DMS79 (cell line): ENCODE data around the gene ZNF132.
"Not testable (repeated sequence)": the region's sequence is repeated elsewhere in the genome, so short reads cannot be mapped to it uniquely, and the experiment has no call there.

Experiments used
- DNase-seq: peaks from one replicate; lab custom pipeline; 2025; lab: John Stamatoyannopoulos, UW

ZNF132 gene

DNA sequence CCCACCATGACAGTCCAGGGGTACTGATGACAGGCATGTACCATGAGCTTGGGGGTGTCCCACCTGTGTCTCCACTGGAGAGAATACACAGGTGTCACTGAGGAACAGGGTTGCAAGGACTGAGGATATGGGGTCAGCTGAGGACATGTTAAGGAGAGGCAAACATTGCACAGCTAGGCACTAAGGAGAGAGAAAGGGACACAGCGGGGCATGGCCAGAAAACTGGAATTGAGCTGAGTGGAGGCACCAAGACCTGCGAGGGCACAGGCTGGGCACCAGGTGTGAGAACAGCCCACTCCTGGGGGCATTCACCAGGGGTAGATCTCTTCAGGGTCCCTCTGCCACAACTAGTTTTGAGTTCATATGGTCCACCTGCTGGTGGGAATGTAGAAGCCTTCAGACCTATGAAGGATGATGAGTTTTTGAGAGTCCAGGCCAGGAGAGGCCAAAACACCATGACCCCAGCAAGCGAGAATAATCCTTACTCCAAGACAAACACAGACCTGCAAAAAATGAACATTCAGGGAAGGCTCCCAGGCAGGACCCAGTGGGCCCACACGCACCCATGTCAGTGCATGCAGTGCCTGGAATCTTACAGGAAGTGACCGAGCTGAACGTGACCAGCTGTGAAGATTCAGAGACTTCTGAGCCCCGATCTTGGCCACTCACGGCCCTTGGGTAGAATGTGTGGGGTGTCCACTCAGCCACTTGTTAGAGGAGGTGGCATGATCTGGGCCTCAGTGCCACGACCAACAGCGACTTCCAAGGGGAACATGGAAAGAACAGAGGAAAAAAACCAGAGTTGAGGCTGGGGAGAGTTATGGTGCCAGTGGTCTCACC, 32.9 kb downstream of the ZNF132 start:
- DNase-seq: no peak

DNA sequence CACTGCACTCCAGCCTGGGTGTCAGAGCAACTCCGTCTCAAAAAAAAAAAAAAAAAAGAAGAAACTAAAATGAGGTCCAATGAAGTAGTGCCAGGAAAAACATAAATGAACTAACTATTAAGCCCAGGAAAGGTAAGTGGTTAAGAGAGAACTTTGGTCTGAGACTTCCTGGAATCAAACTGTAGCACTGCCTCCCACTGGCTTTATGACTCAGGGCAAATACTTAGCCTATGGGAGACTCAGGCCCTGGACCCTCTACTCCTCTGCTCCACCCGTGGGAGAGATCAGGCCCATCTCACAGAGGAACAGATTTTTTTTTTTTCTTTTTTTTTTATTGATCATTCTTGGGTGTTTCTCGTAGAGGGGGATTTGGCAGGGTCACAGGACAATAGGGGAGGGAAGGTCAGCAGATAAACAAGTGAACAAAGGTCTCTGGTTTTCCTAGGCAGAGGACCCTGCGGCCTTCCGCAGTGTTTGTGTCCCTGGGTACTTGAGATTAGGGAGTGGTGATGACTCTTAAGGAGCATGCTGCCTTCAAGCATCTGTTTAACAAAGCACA, 36.0 kb downstream of the ZNF132 start:
- not testable (repeated sequence) for DNase-seq

DNA sequence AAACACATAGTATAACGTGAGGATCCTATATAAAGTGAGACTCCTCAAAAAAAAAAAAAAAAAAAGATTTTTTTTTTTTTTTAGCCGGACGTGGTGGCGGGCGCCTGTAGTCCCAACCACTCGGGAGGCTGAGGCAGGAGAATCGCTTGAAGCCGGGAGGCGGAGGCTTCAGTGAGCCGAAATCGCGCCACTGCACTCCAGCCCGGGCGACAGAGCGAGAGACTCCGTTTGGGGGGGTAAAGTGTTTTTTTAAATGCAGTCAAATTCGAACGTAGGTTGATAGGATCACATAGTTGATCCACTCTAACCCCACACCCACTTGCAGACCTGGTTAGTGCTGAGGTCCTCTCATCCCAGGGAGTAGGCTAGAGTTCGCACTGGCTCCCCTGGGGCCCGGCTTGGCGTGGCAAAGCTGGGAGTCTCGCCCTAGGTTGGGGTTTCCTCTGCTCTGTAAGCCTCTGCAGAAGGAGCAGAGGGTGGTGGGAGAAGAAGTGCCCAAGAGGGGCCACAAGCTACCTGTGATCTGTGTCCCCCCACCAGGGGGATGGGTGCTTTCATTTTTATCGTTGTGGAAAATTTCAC, 38.0 kb downstream of the ZNF132 start:
- no peak for DNase-seq

DNA sequence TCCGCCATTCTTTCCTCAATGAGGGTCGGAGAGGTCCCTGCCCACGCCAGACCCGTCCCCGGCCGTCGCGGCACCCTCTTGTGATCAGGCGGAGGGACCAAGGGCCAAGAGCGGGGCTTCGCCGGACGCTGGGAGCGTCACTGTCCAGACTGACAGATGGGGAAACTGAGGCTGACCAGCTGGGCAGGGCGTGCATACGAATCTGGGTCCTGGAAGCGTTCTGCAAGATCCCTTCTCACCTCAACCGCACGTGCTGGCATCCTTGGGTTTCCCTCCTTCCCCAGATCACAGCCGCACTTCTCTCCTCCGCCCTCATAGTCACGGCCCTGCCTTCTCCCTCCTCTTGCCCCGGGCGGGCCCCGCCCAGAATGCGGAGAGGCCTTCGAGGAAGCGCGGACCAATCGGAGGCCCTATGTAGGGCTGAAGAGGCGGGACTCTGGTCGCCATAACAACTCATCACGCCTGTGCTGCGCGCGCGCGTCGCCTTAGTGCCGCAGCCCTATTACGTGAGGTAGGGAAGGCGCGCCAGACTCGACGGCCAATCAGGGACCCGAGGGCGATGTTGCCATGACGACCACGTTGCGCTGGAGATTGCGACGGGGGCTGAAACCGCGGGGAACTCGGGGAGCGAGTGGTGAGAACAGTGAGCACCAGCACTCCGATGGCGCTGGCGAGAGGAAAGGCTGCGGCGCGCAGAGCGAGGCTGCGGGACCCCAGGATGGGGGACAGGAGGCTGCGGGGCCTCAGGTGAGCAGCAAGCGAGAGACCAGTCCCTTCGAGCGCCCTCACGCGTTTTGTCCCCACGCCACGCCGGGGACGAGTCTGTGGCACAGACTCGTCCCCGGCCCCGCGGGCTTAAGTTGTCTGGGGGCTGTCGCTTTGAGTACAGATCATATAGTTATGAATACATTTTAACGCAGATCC, 38.8 kb downstream of the ZNF132 start:
- DNase-seq: peak; percentile 98

DNA sequence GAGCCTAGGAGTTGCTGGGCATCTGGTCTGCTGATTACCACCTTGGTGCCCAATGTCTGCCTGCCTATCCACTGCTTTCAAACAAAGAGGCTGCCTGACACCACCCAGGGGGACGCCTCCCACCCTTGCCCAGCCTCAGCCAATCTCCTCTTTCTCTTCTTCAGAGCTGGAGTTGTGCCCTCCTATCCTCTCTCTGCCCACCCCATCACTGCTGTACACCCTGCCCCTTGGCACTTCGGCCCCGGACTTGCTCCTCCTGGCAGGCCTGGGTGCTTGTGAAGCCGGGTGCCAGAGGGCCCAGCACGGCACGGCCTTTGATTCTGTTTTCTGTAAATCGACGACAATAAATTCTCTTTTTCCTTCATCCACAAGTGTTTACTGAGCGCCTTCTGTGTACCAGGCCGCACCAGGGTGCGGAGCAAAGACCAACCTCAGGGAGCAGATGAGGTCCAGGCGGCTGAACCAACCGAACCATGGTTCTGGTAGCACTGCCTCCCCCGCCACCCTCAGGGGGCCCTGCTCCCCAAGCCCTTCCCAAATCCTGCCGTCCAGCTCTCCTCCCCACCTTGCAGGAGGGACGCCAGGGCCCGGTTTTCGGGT, 39.5 kb downstream of the ZNF132 start:
- peak; percentile 57 for DNase-seq

DNA sequence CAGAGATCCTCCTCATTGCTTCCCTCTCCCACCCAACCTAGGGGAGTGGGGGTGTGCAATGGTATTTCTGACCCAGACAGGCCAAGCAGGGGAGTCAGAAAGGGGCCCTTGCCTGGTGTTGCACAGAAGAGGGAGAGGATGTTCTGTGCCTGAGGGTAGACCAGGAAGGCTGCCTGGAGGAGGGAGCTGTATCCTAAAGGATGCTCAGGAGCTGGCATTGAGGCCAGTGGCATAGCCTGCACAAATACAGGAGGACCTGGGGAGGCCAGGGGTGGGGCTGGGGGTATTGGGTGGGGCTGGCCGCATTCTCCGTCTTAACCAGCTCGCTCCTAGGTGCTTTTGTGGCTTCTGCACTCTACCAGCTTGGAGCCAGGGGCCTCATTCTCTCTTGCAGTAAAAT, 40.0 kb downstream of the ZNF132 start:
- no peak for DNase-seq

DNA sequence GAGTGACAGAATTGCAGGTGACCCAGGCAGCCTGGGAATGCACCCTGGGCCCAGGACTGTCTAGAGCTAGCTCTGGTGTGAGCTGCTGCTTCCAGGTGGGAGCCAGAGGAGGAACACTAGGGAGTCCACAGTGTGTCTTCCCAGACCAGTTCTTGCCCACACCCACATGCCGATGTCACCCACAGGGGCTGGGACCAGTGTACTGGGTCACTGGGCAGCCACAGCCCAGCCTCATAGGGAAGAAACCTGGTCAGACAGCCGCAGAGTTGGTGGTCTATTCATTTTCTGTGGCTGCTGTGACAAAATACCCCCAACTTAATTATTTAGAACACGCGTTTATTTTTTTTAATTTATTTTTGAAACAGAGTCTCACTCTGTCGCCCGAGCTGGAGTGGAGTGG, 41.4 kb downstream of the ZNF132 start:
- no peak for DNase-seq

DNA sequence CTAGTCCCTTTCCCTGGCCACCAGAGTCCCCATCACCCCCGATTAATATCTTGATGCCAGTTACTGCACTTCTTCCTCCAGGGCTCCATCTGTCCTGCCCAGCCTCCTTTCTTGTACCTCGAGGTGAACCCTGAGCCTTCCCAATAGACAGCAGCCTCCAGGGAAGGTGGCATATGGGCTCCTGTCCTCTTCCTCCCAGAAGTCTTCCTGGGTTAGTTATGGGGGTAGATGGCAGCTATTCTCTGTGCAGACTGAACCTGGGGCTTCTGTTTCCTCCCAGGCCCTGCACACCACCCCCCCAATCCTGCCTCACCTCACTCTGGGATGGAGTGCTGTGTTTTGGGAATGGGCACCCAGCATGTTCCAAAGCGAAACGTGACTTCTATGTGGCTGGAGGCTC, 41.9 kb downstream of the ZNF132 start:
- DNase-seq: no peak

DNA sequence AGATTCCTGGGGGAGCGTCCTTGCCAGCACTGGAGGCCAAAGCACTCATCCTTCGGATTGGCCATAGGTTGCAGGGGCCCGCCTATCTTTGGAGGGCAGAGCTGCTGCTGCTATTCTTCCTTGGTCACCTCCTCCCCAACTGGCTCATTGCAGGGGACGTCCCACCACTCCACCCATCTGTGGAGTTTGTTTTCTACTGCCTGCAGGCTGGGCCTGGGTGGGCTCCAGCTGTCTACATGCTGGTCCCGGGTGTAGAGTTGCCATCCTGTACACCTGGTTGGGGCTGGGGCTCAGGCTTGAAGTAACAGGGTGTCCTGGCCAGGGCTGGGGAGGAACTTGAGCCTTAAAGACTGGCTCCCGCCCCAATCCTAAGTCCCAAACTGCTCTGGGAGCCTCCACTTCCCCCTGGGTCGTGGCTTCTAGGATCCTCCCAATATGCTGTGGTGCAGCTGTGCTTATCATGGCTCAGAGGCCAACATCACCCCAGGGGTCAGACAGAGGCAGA, 42.4 kb downstream of the ZNF132 start:
- no peak for DNase-seq

DNA sequence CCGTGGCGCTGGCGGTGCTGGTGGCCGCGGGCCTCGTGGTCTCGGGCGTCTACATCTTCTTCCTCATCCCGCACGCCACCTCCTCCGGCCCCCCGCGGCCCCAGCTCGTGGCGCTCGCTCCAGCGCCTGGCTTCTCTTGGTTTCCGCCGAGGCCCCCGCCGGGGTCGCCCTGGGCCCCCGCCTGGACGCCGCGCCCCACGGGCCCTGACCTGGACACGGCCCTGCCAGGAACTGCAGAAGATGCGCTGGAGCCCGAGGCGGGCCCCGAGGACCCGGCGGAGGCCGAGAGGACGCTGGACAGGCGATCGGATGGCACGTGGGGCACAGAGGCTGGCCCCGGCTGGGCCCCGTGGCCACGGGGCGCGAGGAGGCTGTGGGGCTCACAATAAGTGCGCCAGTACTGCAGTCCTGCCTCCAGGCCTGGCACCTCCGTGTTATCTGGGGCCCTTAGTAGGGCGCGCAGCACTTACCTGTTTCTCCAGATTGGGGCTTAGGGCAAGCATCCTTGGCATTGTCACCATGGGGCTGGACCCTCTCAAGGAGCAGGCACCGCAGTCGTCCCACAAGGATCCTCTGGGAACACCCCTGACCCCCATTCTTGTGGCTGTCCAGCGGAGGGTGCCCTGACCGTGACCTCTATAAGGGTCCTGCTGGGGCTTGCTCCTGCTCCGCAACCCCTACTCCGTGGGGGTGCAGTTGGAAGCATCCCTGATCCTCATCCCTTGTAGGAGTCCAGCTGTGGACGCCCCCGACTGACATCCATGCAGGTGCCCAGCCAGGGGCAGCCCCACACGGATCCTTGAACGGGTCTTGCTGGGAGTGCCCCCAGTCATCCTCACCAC, 43.0 kb downstream of the ZNF132 start:
- DNase-seq: no peak

DNA sequence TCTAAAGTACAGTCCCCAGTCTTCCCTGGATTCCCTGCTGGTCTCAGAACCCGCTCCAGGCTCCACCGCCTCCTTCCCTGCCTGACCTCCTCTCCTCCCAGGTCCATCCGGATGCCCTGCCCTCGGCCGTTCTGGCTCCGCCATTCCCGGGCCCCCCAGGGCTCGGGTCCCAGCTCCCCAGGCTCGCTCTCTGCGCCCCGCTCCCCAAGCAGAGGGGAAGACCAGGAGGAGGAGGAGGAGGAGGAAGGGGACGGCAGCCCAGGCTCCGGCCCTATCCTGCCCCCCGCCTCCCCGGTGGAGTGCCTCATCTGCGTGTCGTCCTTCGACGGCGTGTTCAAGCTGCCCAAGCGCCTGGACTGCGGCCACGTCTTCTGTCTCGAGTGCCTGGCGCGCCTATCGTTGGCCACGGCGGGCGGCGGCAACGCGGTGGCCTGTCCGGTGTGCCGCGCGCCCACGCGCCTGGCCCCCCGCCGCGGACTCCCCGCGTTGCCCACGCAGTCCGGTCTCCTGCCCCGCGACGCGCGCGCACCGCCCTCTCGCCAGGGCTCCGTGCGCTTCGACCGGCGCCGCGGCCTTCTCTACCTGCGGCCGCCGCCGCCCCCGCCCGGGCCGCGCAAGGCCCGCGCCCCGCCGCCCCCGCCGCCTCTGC, 43.9 kb downstream of the ZNF132 start:
- no peak for DNase-seq

DNA sequence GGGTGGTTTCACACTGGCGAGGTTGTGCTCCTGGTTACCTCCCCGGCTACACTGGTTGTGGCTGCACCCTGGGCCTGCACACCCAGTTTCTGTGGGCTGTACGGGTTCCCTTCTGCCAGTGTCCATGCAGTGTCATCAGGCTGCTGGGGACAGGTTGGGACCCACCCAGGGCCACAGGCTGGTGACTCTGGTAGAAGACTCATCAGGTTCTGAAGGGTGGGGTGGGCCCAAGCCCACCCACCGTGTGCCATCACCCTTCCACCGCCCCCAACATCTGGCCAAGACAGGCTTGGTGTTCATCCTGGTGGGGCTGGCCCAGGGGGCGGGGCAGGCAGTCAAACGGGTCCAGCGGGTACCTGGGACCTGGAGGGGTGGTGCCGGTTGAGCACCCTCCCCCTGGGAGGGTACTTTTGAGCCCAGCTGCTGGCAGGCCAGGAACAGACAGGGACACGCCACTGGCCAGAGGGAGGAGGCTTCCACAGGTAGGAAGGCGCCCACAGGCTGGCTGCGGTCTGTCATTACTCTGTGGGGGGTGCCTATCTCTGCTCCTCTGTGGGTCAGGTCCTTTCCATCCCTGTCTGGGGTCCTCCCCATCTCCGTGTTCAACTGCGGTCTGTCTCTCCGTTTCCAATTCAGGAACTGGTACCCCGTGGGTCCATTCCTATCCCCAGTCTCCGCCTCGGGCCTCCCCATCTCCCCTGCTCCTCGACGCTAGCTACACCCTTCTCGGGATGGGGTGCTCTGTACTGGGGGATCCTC, 44.6 kb downstream of the ZNF132 start, which contains the start of gene RNF225:
Gene RNF225 (plus strand): TSS at position 437 of the 759 bp plus-strand sequence. CDS start 434 bp downstream, outside the sequence.
- DNase-seq: no peak

DNA sequence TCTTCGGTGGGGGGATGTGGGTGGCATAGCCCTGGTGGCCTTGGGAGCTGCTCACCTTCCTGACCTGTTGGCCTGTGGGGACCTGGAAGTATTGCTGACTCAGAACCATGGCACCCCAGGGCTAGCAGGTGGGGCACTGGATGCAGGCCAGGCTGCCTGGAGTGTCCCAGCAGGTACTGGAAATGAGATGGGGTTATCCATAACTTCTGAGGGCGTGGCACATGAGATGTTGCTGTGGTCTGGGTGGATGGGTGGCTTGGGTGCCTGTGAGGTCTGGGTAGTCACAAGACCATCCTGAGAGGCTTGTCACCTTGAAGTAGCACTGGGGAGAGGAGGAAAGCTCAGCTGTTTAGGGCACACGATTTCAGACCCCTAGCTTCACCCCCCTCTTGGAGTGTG, 45.1 kb downstream of the ZNF132 start:
- DNase-seq: no peak

DNA sequence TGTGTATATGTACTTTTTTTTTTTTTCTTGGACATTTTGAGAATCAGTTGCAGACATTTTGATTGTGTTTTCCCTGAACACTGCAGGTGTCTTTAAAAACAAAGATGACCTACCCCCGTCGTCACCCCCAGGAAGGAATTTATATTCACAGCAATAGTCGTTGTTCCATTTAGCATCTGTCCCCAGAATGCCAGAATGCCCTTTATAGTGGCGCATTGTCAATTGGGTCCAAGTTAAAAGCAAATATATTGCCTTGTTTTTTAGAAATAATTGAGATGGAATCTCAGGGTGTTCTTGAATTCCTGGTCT, 46.3 kb downstream of the ZNF132 start:
- no peak for DNase-seq

DNA sequence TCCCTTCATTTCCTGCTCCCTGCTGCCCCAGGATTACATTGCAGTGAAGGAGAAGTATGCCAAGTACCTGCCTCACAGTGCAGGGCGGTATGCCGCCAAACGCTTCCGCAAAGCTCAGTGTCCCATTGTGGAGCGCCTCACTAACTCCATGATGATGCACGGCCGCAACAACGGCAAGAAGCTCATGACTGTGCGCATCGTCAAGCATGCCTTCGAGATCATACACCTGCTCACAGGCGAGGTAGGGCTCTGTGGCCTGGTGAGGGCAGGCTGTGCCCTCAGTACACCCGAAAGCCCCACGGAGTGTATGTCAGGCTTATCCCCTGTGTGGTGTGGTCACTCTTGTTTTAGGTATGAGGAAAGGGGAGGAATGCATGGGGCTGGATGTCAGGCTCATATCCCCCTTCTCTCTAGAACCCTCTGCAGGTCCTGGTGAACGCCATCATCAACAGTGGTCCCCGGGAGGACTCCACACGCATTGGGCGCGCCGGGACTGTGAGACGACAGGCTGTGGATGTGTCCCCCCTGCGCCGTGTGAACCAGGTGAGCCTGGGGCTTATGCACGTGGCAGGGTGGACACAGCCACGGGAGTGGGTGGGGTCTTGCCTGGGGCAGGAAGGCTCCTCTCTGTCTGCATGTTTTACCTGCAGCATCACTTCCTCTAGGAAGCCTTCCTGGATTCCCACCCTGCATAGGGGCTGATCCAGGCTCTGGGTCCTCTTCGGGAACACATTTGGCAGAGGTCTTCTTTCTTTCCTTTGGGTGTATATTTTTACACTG, 46.8 kb downstream of the ZNF132 start:
- DNase-seq: no peak

DNA sequence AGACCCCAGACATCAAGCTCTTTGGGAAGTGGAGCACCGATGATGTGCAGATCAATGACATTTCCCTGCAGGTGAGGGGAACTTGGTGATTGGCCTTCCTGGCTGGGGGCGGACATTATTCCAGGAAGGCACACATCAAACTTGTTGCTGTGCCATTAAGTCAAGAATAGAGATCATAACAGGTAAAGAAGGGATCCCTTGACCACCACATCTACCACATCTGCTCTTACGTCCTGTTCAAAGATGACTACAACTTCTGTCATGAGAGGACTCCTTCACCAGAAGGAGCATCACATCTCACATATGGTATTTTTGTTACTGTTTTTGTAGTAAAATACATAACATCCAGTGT, 51.8 kb downstream of the ZNF132 start:
- no peak for DNase-seq

DNA sequence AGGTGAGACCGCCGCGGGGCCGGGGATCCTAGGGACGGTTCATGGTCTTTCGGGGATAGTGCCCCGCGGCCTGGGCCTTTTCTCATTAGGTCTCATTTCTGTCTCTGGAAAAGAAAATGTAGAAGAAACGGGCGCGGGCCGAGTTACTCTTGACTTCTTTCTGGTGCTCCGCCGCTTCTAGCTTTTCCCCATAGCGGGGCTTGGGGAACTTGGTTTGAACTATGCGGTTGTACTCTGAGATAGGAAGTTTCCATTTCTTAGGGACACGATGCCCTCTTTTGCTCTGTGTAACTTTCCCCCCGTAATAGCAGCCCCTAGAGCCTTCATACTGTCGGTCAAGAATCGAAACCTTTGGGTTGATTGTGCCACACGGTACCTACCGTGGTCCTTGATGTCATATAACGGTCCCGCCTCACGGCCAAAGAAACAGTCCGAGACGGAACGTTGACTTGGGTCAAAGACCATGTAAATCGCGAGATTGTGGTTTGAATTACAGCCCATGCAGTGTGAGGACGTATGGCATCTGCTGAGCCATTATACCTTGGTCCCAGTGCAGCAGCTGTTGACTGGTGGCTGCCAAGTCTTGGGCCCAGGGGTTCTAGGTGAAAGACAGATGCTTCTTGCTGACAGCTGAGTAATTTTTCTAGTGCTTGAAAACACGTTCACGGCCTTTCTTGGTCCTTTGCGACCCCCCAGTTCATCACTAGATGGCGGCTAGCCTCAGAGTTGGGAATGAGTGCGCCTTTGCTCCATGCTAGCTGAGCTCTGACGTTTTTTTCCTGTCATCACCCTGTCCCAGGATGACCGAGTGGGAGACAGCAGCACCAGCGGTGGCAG, 52.4 kb downstream of the ZNF132 start:
- no peak for DNase-seq
